Neural progenitor cell (in vitro differentiated cells): Measurements from ENCODE around the gene GRIK5.
"Not testable (repeated sequence)": the region's sequence is repeated elsewhere in the genome, so short reads cannot be mapped to it uniquely, and the experiment has no call there.

ENCODE experiments used
- EZH2 ChIP-seq: fragments of 200-600 bp; sonication (generic); IDR thresholded peaks from 2 replicates; pipeline ENCODE4 v1.6.1; 2017; ENCODE audit warnings: antibody characterized with exemption, mild to moderate bottlenecking, moderate library complexity
- EZH2phosphoT487 ChIP-seq: fragments of 200-600 bp; sonication (generic); IDR thresholded peaks from 2 replicates; pipeline ENCODE4 v1.6.1; 2017; ENCODE audit warnings: antibody characterized with exemption
- TF ChIP-seq, protein P1 (sequence below): fragments of 200-600 bp; sonication (generic); IDR thresholded peaks from 2 replicates; pipeline ENCODE4 v1.5.1; 2017; ENCODE audit warnings: antibody characterized with exemption, mild to moderate bottlenecking

DNA sequence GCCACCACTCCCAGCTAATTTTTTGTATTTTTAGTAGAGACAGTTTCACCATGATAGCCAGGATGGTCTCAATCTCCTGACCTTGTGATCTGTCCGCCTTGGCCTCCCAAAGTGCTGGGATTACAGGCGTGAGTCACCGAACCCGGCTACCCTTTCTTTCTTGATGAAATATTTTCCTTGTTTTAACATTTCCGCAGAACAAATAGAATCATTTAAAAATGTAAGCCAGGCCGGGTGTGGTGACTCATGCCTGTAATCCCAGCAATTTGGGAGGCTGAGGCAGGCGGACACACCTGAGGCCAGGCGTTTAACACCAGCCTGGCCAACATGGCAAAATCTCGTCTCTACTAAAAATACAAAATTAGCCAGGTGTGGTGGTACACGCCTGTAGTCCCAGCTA, 30.2 kb upstream of the GRIK5 start:
- TF ChIP-seq, protein P1, sequence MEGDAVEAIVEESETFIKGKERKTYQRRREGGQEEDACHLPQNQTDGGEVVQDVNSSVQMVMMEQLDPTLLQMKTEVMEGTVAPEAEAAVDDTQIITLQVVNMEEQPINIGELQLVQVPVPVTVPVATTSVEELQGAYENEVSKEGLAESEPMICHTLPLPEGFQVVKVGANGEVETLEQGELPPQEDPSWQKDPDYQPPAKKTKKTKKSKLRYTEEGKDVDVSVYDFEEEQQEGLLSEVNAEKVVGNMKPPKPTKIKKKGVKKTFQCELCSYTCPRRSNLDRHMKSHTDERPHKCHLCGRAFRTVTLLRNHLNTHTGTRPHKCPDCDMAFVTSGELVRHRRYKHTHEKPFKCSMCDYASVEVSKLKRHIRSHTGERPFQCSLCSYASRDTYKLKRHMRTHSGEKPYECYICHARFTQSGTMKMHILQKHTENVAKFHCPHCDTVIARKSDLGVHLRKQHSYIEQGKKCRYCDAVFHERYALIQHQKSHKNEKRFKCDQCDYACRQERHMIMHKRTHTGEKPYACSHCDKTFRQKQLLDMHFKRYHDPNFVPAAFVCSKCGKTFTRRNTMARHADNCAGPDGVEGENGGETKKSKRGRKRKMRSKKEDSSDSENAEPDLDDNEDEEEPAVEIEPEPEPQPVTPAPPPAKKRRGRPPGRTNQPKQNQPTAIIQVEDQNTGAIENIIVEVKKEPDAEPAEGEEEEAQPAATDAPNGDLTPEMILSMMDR: not testable (repeated sequence)
- TF ChIP-seq EZH2phosphoT487, EZH2: not testable (repeated sequence)
